ENCODE data around the gene AMMECR1.

- TF ChIP-seq POLR2A (IDR thresholded peaks at IDR 0.05): no peak
- no peak for TF ChIP-seq CTCF (IDR thresholded peaks at IDR 0.05)
- no peak for TF ChIP-seq POLR2AphosphoS5 (IDR thresholded peaks at IDR 0.05)
Observed at GRCh38 chrX:110327336-110327735, 9.5 kb upstream of the AMMECR1 start.

Data from prostate gland (tissue), 2 donors.